A673 (cell line): ENCODE measurements around the gene SHISA9.

ENCODE experiments used
- CTCF ChIP-seq: fragments of 300-800, 200-600 bp; sonication (generic); conservative IDR thresholded peaks from 2 replicates; pipeline ENCODE4 v1.5.1; 2017; ENCODE audit warnings: low read depth, mild to moderate bottlenecking, antibody characterized with exemption, low read length, moderate library complexity, mixed read lengths
- EZH2 ChIP-seq: fragments of 200-600 bp; sonication (generic); IDR thresholded peaks from 2 replicates; pipeline ENCODE4 v1.6.1; 2017; ENCODE audit warnings: borderline replicate concordance, low read depth, mild to moderate bottlenecking, mixed read lengths, antibody characterized with exemption, low read length; ENCODE audit not compliant: poor library complexity, severe bottlenecking

GRCh38 chr16:13120557-13120956, 219.2 kb downstream of the SHISA9 start:
- TF ChIP-seq CTCF, result no peak
- TF ChIP-seq EZH2, result no peak
